Measurements from ENCODE around the gene IQCE. TPM values are rescaled to one million over a fixed set of nuclear protein-coding genes. Genes with fewer than 3 reads are reported as not detected.

IQCE gene
- total RNA-seq, 4 donors from 2014 or later: 9.7 to 23.5 (median 15.6) TPM

DNA sequence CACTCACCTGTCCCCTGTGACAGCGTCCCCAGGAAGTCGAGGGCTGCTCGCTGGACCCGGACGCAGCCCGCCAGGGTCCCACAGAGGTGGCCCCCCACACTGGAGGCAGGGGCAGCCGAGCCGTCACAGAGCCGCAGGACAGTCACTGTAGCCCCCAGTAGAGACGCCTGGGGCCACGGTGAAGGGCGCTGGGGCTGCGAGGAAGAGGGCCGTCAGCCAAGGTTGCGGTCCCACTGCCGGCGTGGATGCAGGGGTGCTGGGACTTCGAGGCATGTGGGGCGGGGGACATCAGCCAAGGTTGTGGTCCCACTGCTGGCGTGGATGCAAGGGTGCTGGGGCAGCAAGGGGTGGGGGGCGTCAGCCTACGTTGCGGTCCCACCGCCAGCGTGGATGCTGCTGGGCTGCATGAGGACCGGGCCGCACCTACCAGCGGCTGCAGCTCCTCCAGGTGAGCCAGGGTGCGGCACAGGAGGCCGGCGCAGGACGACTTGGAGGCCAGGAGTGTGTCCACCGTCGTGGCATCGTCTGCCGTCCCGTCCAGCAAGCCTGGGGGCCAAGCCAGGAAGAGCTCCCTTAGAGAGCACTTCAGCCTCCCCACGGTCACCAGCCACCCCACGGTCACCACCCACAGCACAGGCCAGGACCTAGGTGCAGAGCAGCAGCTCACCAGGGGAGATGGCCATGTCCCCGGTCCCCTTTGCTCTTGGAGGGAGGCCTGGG, 17.3 kb upstream of the IQCE start:
- no peak for ATAC-seq
- H3K36me3 ChIP-seq: peaks cover 0 to 88% of the 10 kb centered on the region in 2 donors
- 90% methylated on average over 2 of the region's 40 CpGs for WGBS, 2 donors (ENCODE audit: low coverage in 1 of 2)

DNA sequence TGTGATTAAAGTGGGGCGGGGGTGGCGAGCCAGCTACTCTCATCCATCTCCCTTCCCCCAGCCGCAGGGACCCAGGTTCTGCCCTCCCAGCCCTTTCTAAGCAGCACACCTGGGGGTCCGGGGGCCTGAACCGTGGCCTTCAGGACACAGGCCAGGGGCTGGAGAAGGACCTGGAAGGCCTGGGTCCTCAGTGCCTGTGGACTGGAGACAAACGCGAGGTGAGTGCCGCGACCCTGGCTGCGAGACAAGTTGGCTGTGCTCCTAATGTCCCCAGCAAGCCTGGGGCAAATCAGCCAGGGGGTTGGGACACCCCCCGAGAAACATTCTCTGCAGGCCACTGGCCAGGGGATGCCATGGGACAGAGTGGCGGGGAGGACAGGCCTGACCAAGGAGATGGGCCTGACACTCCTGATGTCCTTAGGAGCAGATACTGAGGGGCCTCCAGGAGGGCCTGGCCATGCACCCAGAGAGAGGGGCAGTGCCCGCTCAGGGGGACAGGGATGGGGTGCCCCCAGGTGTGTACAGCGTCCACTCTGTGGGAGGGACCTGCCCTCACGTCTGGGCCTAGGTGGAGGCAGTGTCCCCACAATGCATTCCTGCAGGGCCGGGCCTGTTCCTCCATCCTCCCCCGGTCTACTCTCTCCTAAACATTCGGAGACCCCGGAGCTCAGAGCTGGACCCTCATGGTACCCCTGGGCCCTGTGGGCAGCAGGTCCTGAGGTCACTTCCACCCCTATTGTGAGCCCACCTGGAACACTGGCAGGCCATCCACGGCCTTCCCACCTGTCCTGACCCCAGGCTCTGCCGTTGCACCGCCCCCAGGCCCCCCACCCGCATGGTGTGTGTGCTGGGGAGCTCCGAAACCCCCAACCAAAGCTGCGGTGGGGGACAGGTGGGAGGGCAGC, 16.5 kb upstream of the IQCE start:
- 85 to 90% methylated on average over 2 to 4 of the region's 25 CpGs for WGBS, 2 donors (ENCODE audit: low coverage in 1 of 2)
- Histone ChIP-seq H3K4me1 (no peaks in the 10 kb centered on the region), H3K27me3 (no peaks in the 10 kb centered on the region), H3K27ac (no peak overlapping the region), H3K4me3 (no peak overlapping the region), H3K36me3 (peaks cover 0 to 96% of the 10 kb centered on the region in 2 donors), H3K9me3 (no peaks in the 10 kb centered on the region)
- TF ChIP-seq, protein P1, sequence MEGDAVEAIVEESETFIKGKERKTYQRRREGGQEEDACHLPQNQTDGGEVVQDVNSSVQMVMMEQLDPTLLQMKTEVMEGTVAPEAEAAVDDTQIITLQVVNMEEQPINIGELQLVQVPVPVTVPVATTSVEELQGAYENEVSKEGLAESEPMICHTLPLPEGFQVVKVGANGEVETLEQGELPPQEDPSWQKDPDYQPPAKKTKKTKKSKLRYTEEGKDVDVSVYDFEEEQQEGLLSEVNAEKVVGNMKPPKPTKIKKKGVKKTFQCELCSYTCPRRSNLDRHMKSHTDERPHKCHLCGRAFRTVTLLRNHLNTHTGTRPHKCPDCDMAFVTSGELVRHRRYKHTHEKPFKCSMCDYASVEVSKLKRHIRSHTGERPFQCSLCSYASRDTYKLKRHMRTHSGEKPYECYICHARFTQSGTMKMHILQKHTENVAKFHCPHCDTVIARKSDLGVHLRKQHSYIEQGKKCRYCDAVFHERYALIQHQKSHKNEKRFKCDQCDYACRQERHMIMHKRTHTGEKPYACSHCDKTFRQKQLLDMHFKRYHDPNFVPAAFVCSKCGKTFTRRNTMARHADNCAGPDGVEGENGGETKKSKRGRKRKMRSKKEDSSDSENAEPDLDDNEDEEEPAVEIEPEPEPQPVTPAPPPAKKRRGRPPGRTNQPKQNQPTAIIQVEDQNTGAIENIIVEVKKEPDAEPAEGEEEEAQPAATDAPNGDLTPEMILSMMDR (IDR thresholded peaks at IDR 0.05): no peak
- ATAC-seq: no peak

More for the DNA sequence above, 17.3 kb upstream of the IQCE start:
- no peak overlapping the region for H3K27ac ChIP-seq
- H3K4me3 ChIP-seq: no peak overlapping the region
- no peaks in the 10 kb centered on the region for H3K4me1 ChIP-seq
- TF ChIP-seq POLR2A (IDR thresholded peaks at IDR 0.05) (no peak), EP300 (IDR thresholded peaks at IDR 0.05) (no peak), POLR2AphosphoS5 (IDR thresholded peaks at IDR 0.05) (no peak)
- TF ChIP-seq, protein P1 (IDR thresholded peaks at IDR 0.05): no peak
- H3K27me3 ChIP-seq: no peaks in the 10 kb centered on the region
- no peaks in the 10 kb centered on the region for H3K9me3 ChIP-seq

- no peaks in the 10 kb centered on the region for H3K4me1 ChIP-seq
- H3K27me3 ChIP-seq: no peaks in the 10 kb centered on the region
- H3K9me3 ChIP-seq: no peaks in the 10 kb centered on the region
- H3K27ac ChIP-seq: no peak overlapping the region
- TF ChIP-seq POLR2A (IDR thresholded peaks at IDR 0.05): no peak
- TF ChIP-seq, protein P1 (IDR thresholded peaks at IDR 0.05): no peak
- no peak for TF ChIP-seq EP300 (IDR thresholded peaks at IDR 0.05)
- no peak for TF ChIP-seq POLR2AphosphoS5 (IDR thresholded peaks at IDR 0.05)
- peaks cover 0 to 100% of the 10 kb centered on the region in 2 donors for H3K36me3 ChIP-seq
- H3K4me3 ChIP-seq: no peak overlapping the region
- no peak for ATAC-seq
- WGBS, 2 donors (ENCODE audit: low coverage in 1 of 2): 80 to 93% methylated on average over 5 to 6 of the region's 53 CpGs
Measured at GRCh38 chr7:2542916-2543871, 15.6 kb upstream of the IQCE start.

- H3K4me3 ChIP-seq: no peak overlapping the region
- ATAC-seq: no peak
- no peaks in the 10 kb centered on the region for H3K9me3 ChIP-seq
- no peak overlapping the region for H3K27ac ChIP-seq
- H3K27me3 ChIP-seq: no peaks in the 10 kb centered on the region
- TF ChIP-seq POLR2A (IDR thresholded peaks at IDR 0.05) (no peak), EP300 (IDR thresholded peaks at IDR 0.05) (no peak), POLR2AphosphoS5 (IDR thresholded peaks at IDR 0.05) (no peak)
- TF ChIP-seq, protein P1 (IDR thresholded peaks at IDR 0.05): no peak
- peaks cover 0 to 100% of the 10 kb centered on the region in 2 donors for H3K36me3 ChIP-seq
- 94% methylated on average over 3 of the region's 23 CpGs; no CpG with 5 or more reads in 1 of the 2 donors for WGBS, 2 donors (ENCODE audit: low coverage in 1 of 2)
- H3K4me1 ChIP-seq: no peaks in the 10 kb centered on the region
Measured at GRCh38 chr7:2544541-2545188, 14.1 kb upstream of the IQCE start.

Measured in gastroesophageal sphincter (tissue), 4 donors.